ENCODE measurements around the gene MACROD1. TPM values are rescaled to one million over a fixed set of nuclear protein-coding genes. Genes with fewer than 3 reads are reported as not detected.

The MACROD1 gene
- total and polyA plus RNA-seq, 2 donors (not counting 3 experiments of a cell fraction or from before 2014, with no cell fraction given): 11.0 to 16.2 TPM

DNA sequence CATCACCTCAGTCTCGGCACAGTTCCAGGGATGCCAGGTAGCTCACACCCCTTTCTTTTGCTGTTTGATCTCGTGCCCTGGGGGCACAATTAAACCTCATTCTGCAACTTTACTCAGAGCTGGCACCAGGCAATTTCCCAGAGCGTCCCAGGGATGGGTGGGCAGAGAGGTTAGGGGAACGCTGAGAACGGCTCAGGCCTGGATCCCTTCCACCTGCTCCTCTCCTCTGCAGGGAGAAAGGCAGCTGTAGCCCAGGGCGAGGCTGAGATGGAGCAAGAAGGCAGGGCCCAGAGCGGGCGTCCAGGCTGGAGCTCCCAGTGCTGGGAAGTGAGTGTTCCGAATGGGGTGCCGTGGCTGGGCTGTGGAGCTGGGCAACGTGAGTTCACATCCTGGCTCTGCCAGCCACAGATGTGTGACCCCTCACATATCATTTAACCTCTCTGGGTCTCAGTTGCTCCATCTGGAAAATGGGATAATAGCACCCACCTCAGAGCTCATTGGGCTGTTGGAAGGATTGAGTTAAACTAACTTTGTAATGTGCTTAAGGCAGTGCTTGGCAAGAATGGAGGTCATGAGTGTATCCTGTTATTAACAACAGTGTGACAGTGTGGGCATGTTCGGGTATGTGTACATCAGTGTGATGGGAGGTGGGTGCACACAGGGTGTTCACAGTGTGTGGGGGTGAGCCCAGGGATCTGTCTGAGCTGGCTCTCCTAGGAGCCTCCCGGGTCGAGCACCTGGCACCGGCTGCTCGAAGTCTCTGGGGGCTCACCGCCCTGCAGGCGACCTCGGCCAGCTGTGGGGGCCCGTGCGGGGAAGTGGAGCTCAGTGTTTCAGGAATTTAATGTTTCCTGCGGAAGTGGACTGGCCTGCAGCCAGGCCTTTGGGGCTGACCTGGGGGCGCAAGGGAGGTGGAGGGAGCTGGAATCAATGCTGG, 164.2 kb downstream of the MACROD1 start:
- Histone ChIP-seq H3K27me3 (ENCODE audit: control insufficient read depth in 2 of 2, insufficient read depth in 2 of 2, low read length in 2 of 2) (no peaks in the 10 kb centered on the region), H3K9ac (replicated peaks; ENCODE audit: extremely low read depth, insufficient read depth, low read length) (no peak overlapping the region), H3K27ac (ENCODE audit: insufficient read depth, low read depth, low read length) (no peak overlapping the region), H4K20me1 (replicated peaks; ENCODE audit: control insufficient read depth, extremely low read depth, insufficient read depth, low read length) (no peaks in the 10 kb centered on the region), H3K4me1 (ENCODE audit: control insufficient read depth, extremely low read depth, insufficient read depth, low read length) (peaks cover 34% of the 10 kb centered on the region), H3K9me1 (replicated peaks; ENCODE audit: control insufficient read depth, extremely low read depth, insufficient read depth, low read length) (no peaks in the 10 kb centered on the region), H3K4me3 (replicated peaks in 1 of 3; ENCODE audit: insufficient read depth in 1 of 3, low read depth in 1 of 3, low read length in 3 of 3) (no peak overlapping the region), H3K36me3 (ENCODE audit: control insufficient read depth in 2 of 2, extremely low read depth in 1 of 2, insufficient read depth in 2 of 2, low read length in 2 of 2) (peaks cover 0 to 13% of the 10 kb centered on the region in 2 experiments), H3K79me2 (ENCODE audit: control insufficient read depth, insufficient read depth, low read length) (no peaks in the 10 kb centered on the region), H2AFZ (ENCODE audit: low read depth, low read length) (no peak overlapping the region), H3K4me2 (ENCODE audit: insufficient read depth, low read length) (peak overlapping the region; percentile 8), H3K9me3 (replicated peaks; ENCODE audit: control insufficient read depth, insufficient read depth, low read length) (no peaks in the 10 kb centered on the region)
- intact Hi-C loops (cut with micrococcal nuclease) (loop anchor here (2.0 kb wide), 1 partner anchor 239 kb away; the partner anchor contains the start of gene FKBP2), dilution Hi-C loops (cut with MboI; ENCODE audit: extremely low pct_ligation_motif_present, low sequenced_read_pairs) (no loop called here)
- TF ChIP-seq POLR2AphosphoS5 (IDR thresholded peaks at IDR 0.05; ENCODE audit: insufficient read depth, low read depth, low read length): peak; percentile 95
- TF ChIP-seq POLR2A (IDR thresholded peaks at IDR 0.05; ENCODE audit: low read depth, low read length): peak; percentile 44
- TF ChIP-seq, protein P1, sequence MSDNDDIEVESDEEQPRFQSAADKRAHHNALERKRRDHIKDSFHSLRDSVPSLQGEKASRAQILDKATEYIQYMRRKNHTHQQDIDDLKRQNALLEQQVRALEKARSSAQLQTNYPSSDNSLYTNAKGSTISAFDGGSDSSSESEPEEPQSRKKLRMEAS (IDR thresholded peaks at IDR 0.05; ENCODE audit: insufficient read depth, insufficient read length): no peak
- CTCF ChIA-PET: interaction anchor here (0.9 to 4.9 kb wide), 23 partner anchors 11 to 353 kb away, joined by 3 to 162 read pairs (median 5); partner anchors contain the start of genes ESRRA, MACROD1, MARK2 and PRDX5
- FAIRE-seq: peak; percentile 84
- DNase-seq (ENCODE audit: low read depth, low spot score): peak; percentile 71
- POLR2A ChIA-PET: interaction anchor here (0.8 kb wide), 1 partner anchor 330 kb away, joined by 3 read pairs; no protein-coding TSS in a partner anchor
- no TSS peak for BruUV-seq (replicated peaks)

DNA sequence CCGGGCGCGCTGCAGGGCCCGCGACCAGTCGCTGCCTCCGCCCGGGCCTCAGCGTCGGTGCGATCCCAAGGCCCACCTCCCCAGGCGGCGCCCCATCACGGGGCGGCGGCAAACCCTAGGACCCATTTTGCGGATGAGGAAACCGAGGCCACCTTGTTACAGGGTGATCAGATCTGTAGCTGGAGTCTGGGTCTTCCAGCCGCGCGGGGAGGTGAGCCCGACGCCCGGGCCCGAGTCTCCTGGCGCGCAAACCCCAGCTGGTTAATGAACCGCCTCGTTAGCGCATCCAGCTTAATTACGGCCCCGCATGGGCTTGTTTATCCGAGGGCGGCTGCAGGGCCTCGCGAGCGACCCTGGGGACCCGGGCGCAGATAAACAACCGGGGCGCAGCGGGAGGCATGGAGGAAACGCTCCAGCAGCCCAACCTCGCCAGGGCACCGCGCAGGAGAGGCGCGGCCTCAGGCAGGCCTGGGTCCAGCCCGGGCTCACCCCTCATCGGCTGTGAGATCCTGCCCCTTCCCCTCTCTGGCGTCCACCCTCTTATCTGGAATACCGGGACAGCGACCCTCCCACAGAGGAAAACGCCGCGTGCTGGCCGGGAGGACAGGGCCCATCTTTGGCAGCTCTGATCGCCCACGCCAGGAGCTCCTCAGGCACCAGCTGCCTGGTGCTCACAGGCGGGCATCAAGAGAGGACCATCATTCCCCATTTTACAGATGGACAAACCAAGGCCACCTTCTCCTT, 165.0 kb downstream of the MACROD1 start:
- ChIA-PET CTCF (interaction anchor here (0.9 to 4.9 kb wide), 31 partner anchors 10 to 354 kb away, joined by 3 to 162 read pairs (median 5); partner anchors contain the start of genes COX8A, ESRRA, MACROD1 and STIP1), POLR2A (interaction anchor here (0.8 to 1.1 kb wide), 2 partner anchors 184 to 331 kb away, joined by 3 read pairs; partner anchors contain the start of gene STIP1)
- H2AFZ ChIP-seq (ENCODE audit: low read depth, low read length): no peak overlapping the region
- intact Hi-C loops (cut with micrococcal nuclease) (loop anchor here (1.0 to 2.0 kb wide), 2 partner anchors 147 to 240 kb away; partner anchors contain the start of gene FKBP2), dilution Hi-C loops (cut with MboI; ENCODE audit: extremely low pct_ligation_motif_present, low sequenced_read_pairs) (no loop called here)
- no peaks in the 10 kb centered on the region for H3K27me3 ChIP-seq (ENCODE audit: control insufficient read depth in 2 of 2, insufficient read depth in 2 of 2, low read length in 2 of 2)
- TF ChIP-seq POLR2AphosphoS5 (IDR thresholded peaks at IDR 0.05; ENCODE audit: insufficient read depth, low read depth, low read length): peak; percentile 39
- TF ChIP-seq FOS (IDR thresholded peaks at IDR 0.05; ENCODE audit: borderline replicate concordance, insufficient read depth, low read length): no peak
- H3K4me2 ChIP-seq (ENCODE audit: insufficient read depth, low read length): peak overlapping the region; percentile 32
- H3K9ac ChIP-seq (replicated peaks; ENCODE audit: extremely low read depth, insufficient read depth, low read length): no peak overlapping the region
- no peaks in the 10 kb centered on the region for H3K79me2 ChIP-seq (ENCODE audit: control insufficient read depth, insufficient read depth, low read length)
- no peaks in the 10 kb centered on the region for H3K9me1 ChIP-seq (replicated peaks; ENCODE audit: control insufficient read depth, extremely low read depth, insufficient read depth, low read length)
- FAIRE-seq: no peak
- no peak for DNase-seq (ENCODE audit: low read depth, low spot score)
- peaks cover 34% of the 10 kb centered on the region for H3K4me1 ChIP-seq (ENCODE audit: control insufficient read depth, extremely low read depth, insufficient read depth, low read length)
- H3K27ac ChIP-seq (ENCODE audit: insufficient read depth, low read depth, low read length): no peak overlapping the region
- no TSS peak for BruUV-seq (replicated peaks)
- no peaks in the 10 kb centered on the region for H3K9me3 ChIP-seq (replicated peaks; ENCODE audit: control insufficient read depth, insufficient read depth, low read length)
- H3K4me3 ChIP-seq (replicated peaks in 1 of 3; ENCODE audit: insufficient read depth in 1 of 3, low read depth in 1 of 3, low read length in 3 of 3): peak overlapping the region in 1 of 3 experiments; percentile 11
- no peaks in the 10 kb centered on the region for H4K20me1 ChIP-seq (replicated peaks; ENCODE audit: control insufficient read depth, extremely low read depth, insufficient read depth, low read length)
- H3K36me3 ChIP-seq (ENCODE audit: control insufficient read depth in 2 of 2, extremely low read depth in 1 of 2, insufficient read depth in 2 of 2, low read length in 2 of 2): peaks cover 0 to 21% of the 10 kb centered on the region in 2 experiments

All from endothelial cell of umbilical vein (primary cell).